GM12878 (cell line): ENCODE measurements around the gene GPR152. TPM values are rescaled to one million over a fixed set of nuclear protein-coding genes. Genes with fewer than 3 reads are reported as not detected.

Source experiments
- BCLAF1 ChIP-seq: fragments of 450-650 bp; IDR thresholded peaks from 2 replicates; pipeline ENCODE4 v1.6.1; 2017; ENCODE audit warnings: antibody characterized with exemption, mild to moderate bottlenecking, moderate library complexity
- CEBPZ ChIP-seq: fragments of 150-350 bp; IDR thresholded peaks from 2 replicates; pipeline ENCODE4 v1.6.1; 2016; ENCODE audit warnings: low read depth, low read length
- IKZF1 ChIP-seq: fragments of 450-650 bp; conservative IDR thresholded peaks from 2 replicates; pipeline ENCODE4 v1.6.1; 2017; ENCODE audit warnings: antibody characterized with exemption, mild to moderate bottlenecking
- IKZF2 ChIP-seq, 2 experiments: fragments of 450-650 bp; IDR thresholded peaks; 2 replicates each; pipeline ENCODE4 v1.6.1; 2017; ENCODE audit warnings: mild to moderate bottlenecking in 2 of 2, moderate library complexity in 2 of 2
- IRF4 ChIP-seq: IDR thresholded peaks from 2 replicates; pipeline ENCODE4 v1.6.1; 2011; ENCODE audit warnings: low read depth, low read length
- JUNB ChIP-seq: IDR thresholded peaks from 2 replicates; pipeline ENCODE4 v1.6.1; 2016; ENCODE audit warnings: antibody characterized with exemption, mild to moderate bottlenecking
- LARP7 ChIP-seq: fragments of 450-650 bp; IDR thresholded peaks from 2 replicates; pipeline ENCODE4 v1.6.1; 2017; ENCODE audit warnings: mild to moderate bottlenecking
- MEF2A ChIP-seq: IDR thresholded peaks from 2 replicates; pipeline ENCODE4 v1.6.1; 2011; ENCODE audit warnings: low read depth, mild to moderate bottlenecking, low read length, moderate library complexity; ENCODE audit not compliant: insufficient read depth
- MLLT1 ChIP-seq: fragments of 450-650 bp; IDR thresholded peaks from 2 replicates; pipeline ENCODE4 v1.6.1; 2016; ENCODE audit warnings: mild to moderate bottlenecking
- MYB ChIP-seq: fragments of 150-350 bp; IDR thresholded peaks from 2 replicates; pipeline ENCODE4 v1.6.1; 2014; ENCODE audit warnings: mild to moderate bottlenecking, low read depth, low read length, borderline replicate concordance
- NFYB ChIP-seq: IDR thresholded peaks from 2 replicates; pipeline ENCODE4 v1.6.1; 2011; ENCODE audit warnings: low read depth, mild to moderate bottlenecking, low read length, improper control_type of control experiment, moderate library complexity; ENCODE audit not compliant: insufficient read depth
- NR2F1 ChIP-seq: fragments of 450-650 bp; conservative IDR thresholded peaks from 2 replicates; pipeline ENCODE4 v1.6.1; 2017; ENCODE audit warnings: mild to moderate bottlenecking
- PAX8 ChIP-seq: fragments of 450-650 bp; IDR thresholded peaks from 2 replicates; pipeline ENCODE4 v1.6.1; 2017; ENCODE audit warnings: mild to moderate bottlenecking, moderate library complexity
- POLR2A ChIP-seq: IDR thresholded peaks from 2 replicates; pipeline ENCODE4 v1.6.1; 2011; ENCODE audit warnings: low read depth, mild to moderate bottlenecking, low read length
- POLR2AphosphoS5 ChIP-seq: IDR thresholded peaks from 2 replicates; pipeline ENCODE4 v1.6.1; 2011; ENCODE audit warnings: mild to moderate bottlenecking, low read length, inconsistent platforms
- SMARCA5 ChIP-seq: fragments of 450-650 bp; IDR thresholded peaks from 2 replicates; pipeline ENCODE4 v1.6.1; 2017; ENCODE audit warnings: mild to moderate bottlenecking
- STAT3 ChIP-seq: IDR thresholded peaks from 2 replicates; pipeline ENCODE4 v1.6.1; 2011; ENCODE audit warnings: low read depth, low read length, improper control_type of control experiment
- ZBTB33 ChIP-seq: fragments of 450-650 bp; IDR thresholded peaks from 2 replicates; pipeline ENCODE4 v1.6.1; 2017; ENCODE audit warnings: mild to moderate bottlenecking
- polyA plus RNA-seq, 11 experiments: library from polyadenylated mRNA; depleted of rRNA in 4 of 11; unstranded in 6 of 11; stranded (reverse) in 5 of 11; fragments of >200 nt; fragmentation: Nextera tagmentation in 4 of 11; fragmentation: Illumina TruSeq in 1 of 11; extraction: Ambion mirVana in 4 of 11; extraction: Trizol in 1 of 11; gene quantifications; 1 replicate in 1 of 11; 2 replicates in 10 of 11; pipeline versions ENCODE4 v1.2.1 to v1.2.3, GENCODE V29; 2011 to 2016; ENCODE audit warnings: inconsistent platforms in 2 of 11, missing spikeins in 2 of 11, low read depth in 1 of 11
- total RNA-seq, 4 experiments: library from RNA; depleted of rRNA in 3 of 4; stranded (reverse); fragments of >200 nt in 3 of 4; fragmentation: Illumina TruSeq in 1 of 4; extraction: Trizol in 1 of 4; gene quantifications; 2 replicates each; pipeline versions ENCODE4 v1.2.1 to v1.2.3, GENCODE V29; 2013 to 2021
- TF ChIP-seq, protein P1 (sequence below): fragments of 450-650 bp; IDR thresholded peaks from 2 replicates; pipeline ENCODE4 v1.6.1; 2017; ENCODE audit warnings: mild to moderate bottlenecking, low read depth, inconsistent platforms; ENCODE audit not compliant: poor library complexity, severe bottlenecking

The GPR152 gene
- total and polyA plus RNA-seq, 10 of the 15 experiments (the other 5 are each of a cell fraction or from before 2014, with no cell fraction given): not detected

DNA sequence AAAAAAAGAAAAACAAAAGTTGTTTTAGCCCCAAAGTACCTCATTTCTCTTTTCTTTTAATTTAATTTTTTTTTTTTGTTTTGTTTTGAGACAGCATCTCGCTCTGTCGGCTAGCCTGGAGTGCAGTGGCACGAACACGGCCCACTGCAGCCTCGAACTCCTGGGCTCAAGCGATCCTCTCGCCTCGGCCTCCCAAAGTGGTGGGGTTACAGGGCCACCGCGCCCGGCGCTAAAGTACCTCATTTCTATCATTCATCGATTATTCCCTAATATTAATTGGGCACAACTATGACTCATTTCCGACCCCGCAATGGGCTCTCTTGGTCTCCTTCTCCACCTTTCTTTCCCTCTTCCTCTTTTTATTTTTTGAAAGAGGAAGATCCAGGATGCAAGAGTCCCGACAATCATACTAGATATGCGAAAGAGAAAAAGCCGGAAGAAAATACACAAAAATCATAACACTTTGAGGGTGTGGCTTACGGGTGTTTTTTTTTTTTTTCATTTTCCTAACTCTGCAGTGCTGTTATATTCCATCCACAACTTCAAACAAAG is 29.8 kb upstream of the GPR152 start (continued):
- TF ChIP-seq, protein P1, sequence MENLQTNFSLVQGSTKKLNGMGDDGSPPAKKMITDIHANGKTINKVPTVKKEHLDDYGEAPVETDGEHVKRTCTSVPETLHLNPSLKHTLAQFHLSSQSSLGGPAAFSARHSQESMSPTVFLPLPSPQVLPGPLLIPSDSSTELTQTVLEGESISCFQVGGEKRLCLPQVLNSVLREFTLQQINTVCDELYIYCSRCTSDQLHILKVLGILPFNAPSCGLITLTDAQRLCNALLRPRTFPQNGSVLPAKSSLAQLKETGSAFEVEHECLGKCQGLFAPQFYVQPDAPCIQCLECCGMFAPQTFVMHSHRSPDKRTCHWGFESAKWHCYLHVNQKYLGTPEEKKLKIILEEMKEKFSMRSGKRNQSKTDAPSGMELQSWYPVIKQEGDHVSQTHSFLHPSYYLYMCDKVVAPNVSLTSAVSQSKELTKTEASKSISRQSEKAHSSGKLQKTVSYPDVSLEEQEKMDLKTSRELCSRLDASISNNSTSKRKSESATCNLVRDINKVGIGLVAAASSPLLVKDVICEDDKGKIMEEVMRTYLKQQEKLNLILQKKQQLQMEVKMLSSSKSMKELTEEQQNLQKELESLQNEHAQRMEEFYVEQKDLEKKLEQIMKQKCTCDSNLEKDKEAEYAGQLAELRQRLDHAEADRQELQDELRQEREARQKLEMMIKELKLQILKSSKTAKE: peak; percentile 39
- TF ChIP-seq ZBTB33 (no peak), BCLAF1 (no peak), STAT3 (no peak), NFYB (no peak), CEBPZ (no peak), POLR2A (no peak), NR2F1 (peak; percentile 28; the same call in 1 of the 2 replicates), POLR2AphosphoS5 (no peak), LARP7 (no peak), JUNB (peak; percentile 55), SMARCA5 (no peak), IKZF2 (IDR thresholded peaks at IDR 0.05) (peak; percentile 59 to 83), MYB (no peak), MEF2A (no peak), MLLT1 (0 out of 2 replicates have a peak, but pooled peaks have one; percentile 24), PAX8 (no peak), IRF4 (no peak), IKZF1 (peak; percentile 21)
